Stromal cell of bone marrow (primary cell): Measurements from ENCODE around the gene NOVA2.
"Not testable (repeated sequence)": the region's sequence is repeated elsewhere in the genome, so short reads cannot be mapped to it uniquely, and the experiment has no call there.

Experiments
- DNase-seq: peaks from one replicate; pipeline ENCODE4 v3.0.0-alpha.2; 2012; ENCODE audit warnings: low read depth

Gene NOVA2

DNA sequence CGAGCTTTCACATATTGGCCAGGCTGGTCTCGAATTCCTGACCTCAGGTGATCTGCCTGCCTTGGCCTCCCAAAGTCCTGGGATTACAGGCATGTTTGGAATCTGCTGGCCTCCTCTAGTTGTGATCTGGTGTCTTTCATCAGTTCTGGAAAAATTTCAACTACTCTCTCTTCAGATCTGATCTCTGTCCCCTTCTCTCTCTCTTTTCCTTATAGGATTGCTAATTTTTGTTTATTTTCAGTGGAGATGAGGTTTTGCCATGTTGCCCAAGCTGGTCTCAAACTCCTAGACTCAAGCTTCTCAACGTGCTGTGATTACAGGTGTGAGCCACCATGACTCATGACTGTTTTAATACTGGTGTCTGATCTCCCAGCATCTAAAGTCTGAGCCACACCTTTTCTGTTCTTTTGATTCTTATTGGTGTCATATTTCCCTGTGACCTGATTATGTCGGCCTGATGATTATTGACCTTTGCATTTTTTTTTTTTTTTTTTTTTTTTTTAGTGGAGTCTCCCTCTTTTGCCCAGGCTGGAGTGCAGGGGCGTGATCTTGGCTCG, 48.7 kb downstream of the NOVA2 start:
- no peak for DNase-seq

DNA sequence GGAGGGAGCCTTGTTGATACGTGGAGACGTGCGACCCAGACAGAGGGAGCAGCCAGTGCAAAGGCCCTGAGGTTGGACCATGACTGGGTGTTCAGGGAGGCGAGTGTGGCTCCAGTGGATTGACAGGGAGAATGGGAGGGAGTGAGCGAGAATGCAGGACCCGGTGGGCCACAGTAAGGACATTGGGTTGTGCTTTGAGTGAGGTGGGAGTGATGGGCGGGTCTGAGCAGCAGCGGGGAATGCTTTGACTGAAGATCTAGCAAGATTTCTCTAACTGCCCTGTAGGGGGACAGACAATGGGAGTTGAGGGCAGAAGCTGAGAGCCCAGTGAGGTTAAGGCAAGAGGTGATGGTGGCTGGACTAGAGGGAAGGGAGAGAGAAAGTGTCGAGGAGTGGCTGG, 51.4 kb downstream of the NOVA2 start:
- DNase-seq = no peak

DNA sequence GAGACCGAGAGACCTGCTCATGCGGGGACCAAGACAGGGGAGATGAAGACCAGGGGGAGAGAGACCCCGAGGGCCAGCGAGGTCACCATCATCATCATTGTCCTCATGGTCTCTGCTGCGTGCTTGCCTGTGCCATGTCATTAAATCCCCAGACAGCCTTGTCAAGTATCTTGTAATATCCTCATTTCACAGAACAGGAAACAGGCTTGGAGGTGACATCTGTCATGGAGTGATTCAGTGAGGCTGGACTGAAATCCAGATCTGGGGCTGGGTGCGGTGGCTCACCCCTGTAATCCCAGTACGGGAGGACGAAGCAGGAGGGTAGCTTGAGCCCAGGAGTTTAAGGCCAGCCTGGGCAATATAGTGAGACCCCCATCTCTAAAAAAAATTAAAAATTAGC, 53.2 kb downstream of the NOVA2 start:
- no peak for DNase-seq

DNA sequence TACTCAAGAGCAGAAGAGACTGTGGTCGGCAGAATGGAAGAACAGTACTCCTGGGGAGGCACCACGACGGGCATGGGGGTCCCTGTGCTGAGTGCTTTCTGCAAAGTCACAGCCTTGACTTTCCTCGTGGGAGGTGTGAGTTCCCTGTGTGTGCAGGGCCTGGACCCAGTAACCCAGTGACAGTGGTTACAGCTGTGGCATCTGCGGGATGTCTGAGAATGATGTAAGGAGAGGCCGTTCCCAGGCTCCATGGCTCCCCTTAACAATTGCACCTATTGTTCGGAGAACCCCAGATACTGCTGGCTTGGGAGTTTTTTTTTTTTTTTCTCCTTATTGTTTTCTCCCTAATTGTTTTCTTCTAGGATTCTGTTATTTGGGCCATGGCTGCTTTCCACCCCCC, 54.0 kb downstream of the NOVA2 start:
- no peak for DNase-seq

DNA sequence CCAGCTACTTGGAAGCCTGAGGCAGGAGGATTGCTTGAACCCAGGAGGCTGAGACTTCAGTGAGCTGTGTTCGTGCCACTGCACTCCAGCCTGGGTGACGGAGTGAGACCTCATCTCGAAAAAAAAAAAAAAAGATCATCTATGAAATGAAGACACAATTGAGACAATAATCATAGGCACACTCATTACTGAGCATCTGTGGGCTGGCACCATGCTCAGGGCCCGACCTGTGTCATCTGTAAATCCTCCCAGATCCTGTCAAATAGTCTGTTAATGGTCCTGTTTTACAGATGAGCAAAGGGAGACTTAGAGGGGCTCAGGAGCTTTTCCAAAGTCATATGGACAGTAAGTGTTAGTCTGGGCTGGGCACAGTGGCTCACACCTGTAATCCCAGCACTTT, 54.9 kb downstream of the NOVA2 start:
- DNase-seq = no peak

DNA sequence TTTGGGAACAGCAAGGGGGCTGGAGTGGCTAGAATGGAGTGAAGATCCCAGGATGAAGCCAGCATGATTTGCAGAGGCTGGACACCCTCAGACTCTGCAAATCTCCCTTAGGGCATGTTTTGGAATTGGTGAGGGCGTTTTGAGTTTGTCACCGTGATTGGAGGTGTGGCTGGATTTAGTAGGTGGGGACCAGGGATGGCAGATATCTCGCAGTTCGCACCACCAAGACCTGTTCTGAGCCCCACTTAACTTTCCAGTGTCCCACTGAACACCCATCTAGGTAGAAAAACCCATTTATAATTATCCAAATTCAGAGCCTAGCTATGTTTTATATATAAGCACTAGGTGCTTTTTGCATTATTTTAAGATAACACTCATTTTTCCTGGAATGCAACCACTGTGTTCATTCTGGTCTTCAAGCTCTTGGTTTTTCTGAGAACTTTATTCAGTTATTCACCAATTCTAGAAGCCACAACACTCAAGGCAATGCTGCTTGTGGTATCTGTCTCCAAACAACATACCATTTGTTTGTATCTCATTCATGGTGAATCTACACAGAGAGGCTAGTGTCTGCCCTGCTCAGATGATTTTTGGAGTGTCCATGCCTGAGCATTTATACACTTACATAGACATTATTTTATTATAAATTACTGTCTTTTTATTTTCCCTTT, 56.1 kb downstream of the NOVA2 start:
- DNase-seq = no peak

DNA sequence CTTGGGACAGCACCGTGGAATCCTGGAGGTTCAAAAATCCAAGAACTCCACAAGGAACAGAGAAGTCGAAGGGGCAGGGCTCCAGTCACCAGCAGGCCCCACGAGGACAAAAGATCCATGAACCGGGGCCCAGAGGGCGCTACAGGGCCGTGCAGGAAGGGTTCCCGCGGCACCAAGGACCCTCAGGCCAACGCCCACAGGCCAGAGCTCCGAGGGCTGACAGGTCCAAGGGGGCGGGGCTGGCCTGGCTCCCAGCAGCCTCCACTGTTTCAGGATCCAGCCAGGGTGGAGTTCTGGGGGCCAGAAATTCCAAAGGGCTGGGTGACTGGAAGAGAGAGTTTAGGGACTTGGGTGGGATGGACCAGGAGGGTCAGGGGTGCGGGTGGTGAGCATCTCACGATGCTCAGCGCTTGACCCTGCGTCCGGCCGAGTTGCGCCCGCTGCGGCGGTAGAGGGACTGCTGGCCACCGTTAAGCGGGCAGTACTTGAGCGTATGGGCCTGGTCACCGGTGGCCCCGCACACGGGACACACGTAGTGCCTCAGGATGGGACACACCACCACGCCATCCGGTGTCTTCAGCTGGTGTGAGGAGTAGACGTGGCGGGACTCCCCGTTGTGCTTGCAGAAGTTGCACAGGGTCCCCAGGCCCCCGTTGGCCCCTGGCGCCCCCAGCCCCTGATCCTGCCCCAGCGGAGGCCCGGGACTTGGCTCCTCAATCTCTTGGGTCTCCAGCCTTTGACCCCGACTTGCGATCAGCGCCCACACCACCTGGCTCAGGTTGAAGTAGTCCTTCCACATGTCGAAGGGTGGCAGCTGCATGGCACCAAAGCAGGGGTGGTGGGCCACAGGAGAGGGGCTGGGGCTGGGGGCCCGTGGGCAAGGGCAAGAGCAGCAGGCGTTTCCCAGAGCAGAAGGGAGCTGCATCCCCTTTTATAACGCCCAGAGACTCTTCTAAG, 59.5 kb downstream of the NOVA2 start, which contains the start of gene NANOS2:
Gene NANOS2 (minus strand): TSS at position 905 of the 957 bp plus-strand sequence. CDS start 85 bp downstream, at position 820.
- no peak for DNase-seq

DNA sequence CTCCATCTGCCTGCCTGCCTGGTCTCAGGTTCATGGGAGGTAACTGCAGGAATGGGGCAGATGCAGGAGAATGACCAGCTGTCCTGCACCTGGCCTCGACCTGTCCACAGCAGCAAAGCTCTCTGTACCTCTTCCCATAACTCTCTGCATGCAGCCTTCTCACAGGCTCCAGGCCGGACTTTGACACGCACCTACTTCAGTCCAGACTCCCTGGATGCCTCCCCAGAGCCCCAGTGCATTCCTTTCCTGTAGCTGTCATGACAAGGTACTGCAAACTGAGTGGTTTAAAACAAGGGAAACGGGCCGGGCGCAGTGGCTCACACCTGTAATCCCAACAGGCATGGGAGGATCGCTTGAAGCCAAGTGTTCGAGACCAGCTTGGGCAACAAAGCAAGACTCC, 62.4 kb downstream of the NOVA2 start:
- no peak for DNase-seq

DNA sequence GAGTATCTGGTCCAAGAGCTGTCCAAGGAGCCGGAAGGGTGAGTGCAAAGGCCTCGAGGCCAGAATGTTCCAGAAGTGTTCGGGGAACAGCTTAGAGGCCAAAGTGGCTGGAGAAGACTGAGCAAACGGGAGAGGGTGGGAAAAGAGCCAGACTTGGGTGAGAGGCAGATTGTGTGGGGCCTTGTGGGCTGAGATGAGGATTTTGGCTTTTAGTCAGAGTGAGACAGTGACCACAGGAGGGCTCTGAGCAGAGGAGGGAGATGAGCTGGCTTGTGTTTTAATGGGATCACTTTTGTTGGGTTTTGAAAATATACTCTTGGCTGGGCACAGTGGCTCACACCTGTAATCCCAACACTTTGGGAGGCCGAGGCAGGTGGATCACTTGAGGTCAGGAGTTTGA, 64.7 kb downstream of the NOVA2 start:
- no peak for DNase-seq

DNA sequence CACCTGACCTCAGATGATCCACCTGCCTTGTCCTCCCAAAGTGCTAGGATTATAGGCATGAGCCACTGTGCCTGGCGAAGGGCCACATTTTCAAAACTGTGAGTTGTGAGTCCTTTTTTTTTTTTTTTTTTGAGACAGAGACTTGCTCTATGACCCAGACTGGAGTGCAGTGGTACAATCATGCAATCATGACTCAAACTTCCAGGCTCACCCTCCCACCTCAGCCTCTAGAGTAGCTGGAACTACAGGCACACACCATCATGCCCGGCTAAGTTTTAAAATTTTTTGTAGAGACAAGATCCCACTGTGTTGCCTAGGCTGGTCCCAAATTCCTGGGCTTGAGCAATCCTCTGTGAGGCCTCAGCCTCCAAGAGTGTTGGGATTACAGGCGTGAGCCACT, 67.4 kb downstream of the NOVA2 start:
- DNase-seq = peak; percentile 43

DNA sequence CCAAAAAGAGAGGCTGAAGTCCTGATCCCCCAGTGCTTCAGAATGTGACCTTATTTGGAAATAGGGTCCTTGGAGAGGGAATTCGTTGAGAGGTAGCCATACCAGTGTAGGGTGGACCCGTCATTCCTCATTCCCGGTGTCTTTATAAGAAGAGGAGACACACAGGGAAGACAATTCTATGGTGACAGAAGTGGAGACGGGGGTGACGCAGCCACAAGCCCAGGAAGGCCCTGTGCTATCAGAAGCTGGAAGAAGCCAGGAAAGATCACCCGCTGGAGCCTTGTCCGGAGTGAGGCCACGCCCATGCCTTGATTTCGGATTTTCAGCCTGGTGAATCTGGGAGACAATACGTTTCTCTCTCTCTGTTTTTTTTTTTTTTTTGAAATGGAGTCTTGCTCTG, 68.7 kb downstream of the NOVA2 start:
- no peak for DNase-seq

DNA sequence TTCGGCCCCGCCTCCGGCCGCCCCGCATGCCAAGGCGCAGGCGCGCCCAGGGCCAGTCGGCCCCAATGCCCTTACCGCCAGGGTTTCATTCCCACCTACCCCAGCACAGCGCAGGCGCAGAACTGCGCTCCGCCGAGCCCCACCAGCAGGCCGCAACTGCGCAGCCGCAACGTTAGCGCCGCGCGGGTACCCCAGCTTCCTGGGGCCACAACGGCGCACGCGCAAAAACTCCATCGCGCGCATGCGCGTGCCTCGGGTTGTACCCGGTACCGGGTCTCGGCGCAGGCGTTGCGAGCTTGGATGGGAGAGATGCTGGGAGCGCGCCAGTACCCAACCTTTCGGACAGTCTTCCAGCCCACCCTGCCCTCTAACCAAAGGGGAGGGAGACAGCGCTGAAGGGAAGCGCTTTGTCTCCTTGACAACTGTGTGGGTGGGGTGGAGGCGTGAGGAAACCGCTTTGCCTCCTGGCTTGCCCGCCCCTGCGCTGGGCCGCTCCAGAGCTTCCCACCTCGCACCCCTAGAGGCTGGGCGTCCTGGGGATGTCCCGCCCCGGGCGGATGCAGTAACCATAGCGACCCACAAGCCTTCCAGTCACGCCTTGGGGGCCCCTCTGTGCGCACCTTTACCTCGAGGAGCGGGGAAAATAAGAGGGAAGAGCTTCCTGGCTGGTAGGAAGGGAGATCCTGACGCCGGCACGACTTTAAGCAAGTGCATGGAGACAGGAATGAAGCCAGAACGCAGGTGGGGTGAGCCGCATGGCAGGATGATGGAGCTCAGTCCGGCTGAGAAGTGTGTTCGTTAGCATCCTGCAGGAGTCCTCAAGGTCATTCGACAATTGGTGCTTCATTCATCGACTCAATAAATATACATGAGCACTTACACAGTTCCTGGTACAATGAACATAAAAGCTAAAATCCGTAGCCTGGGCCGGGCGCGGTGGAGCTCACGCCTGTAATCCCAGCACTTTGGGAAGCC, 70.7 kb downstream of the NOVA2 start:
- peak; percentile 93 for DNase-seq

DNA sequence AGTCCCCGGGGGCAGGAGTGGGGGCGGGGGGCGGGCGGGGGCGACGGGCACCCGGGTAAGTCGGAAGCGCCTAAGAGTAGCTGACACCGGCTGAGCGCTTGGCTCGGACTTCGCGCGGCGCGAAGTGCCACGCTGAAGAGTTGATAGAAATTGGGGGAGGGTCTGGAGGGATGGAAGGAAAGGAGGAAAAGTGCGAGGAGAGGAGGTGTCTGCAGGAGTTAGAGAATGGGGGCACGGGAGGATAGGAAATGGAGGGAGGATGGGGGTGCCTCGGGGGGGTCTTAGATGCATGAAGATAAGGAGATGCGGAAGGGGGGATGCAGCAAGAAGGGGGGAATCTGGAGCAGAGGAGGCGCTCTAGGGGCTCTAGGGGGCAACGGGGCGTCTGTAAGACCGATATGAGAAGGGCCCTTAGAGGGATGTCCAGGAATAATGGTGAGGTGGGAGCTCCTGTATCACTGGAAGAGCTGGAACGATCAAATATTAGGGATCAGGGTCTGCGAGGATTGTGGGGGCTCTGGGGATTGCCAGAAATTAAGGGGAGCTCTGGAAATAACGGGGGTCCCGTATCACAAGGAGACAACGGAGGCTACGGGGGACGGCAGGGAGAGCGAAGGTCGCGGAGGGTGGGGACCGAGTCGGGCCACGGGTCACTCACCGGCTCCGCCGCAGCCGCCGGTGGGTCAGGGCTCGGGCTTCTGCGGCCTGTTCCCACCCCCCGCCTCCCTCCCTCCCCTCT, 71.6 kb downstream of the NOVA2 start, which contains the start of gene MYPOP:
Gene MYPOP (minus strand): TSS at position 702 of the 739 bp plus-strand sequence. CDS start 840 bp downstream, outside the sequence.
- no peak for DNase-seq

DNA sequence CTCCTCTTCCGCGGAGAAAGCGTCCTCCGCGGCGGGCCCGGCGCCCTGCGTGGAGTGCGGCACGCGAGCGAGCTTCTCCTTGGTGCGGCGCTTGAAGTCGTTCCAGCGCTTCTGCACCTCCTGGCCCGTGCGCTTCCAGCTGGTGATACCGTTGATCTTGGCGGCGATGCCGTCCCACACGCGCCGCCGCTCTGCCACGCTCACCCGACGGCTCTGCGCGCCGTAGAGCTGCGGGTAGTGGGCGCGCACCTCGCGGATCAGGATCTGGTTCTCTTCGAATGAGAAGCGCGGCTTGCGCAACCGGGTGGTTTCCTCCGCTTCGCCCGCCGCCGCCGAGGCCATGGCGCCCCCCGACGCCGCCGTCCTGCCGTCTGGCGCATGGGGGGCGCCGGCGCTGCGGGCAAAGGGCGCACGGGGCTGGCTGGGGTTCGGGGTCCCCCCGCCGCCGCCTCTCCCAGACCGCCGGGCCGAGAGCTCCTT, 72.2 kb downstream of the NOVA2 start:
- DNase-seq = no peak

DNA sequence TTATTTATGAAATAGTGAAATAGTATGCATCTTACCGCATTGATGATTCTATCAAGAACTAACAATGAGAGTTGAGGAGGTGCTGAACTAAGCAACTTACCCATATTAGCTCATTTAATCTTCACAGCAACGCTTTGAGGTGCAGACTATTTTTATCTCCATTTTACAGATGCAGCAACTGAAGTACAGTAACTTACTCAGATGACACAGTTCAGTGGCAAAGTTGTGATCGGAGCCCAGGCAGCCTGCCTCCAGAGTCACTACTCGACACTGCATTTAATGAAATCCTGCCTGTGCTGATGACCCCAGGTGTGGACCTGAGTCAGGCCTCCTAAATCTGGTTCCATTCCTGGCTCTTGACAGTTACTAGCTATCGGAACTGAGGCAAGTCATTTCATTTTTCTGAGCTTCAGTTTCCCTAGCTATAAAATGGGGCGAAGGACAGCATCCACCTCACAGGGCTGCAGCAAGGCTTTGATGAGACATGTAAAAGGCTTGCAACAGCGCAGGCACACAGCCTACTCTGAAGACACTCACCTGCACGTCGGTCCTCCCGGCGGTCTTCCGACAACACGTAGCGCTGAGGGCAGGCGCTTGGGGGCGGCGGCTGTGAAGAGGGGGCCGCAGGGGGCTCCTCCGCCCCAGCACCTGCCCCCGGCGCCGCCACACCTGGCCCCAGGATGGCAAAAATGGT, 72.8 kb downstream of the NOVA2 start:
- no peak for DNase-seq

DNA sequence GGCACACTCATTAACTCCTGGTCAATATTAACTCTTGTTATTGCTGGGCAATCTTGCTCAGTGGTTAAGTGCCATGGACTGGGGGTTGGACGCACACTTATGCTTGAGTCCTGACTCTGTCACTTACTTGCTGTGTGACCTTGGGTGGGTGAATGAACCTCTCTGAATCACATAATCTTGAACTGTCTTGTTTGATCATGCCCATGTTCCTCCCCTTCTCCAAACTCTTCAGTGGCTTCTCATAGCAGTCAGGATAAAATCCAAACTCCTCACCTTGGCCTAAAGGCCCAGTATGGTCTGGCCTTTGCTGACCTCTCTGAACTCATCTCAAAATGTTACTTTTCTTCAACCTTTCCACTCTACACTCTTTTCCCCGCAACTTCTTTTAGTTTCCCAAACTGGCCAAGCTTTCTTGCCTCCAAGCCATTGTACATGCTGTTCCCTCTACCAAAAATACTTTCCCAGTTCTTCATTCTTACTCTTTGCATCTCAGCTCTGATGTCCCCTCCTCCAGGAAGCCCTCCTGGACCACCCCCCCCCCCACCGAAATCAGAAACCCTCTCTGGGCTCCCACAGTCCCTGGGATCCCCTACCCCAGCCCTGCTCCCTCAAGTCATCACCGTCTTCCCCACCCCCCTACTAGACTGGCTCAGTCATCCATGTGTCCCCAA, 73.6 kb downstream of the NOVA2 start:
- no peak for DNase-seq

DNA sequence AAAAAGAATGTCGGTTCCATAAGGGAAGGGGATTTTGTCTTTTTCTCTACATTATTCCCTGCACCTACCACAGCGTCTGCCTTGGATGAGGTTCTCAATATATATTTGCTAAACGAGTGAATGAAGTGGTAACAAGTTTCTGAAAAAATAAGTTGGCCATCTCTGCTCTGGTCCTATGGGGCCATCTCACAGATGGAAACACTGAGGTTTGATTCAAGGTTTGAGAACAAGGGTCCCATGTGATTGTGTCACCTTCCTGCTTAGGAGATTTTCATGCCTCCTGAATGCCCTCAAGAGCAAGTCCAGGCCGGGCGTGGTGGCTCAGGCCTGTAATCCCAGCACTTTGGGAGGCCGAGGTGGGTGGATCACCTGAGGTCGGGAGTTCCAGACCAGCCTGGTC, 74.4 kb downstream of the NOVA2 start:
- DNase-seq = no peak

DNA sequence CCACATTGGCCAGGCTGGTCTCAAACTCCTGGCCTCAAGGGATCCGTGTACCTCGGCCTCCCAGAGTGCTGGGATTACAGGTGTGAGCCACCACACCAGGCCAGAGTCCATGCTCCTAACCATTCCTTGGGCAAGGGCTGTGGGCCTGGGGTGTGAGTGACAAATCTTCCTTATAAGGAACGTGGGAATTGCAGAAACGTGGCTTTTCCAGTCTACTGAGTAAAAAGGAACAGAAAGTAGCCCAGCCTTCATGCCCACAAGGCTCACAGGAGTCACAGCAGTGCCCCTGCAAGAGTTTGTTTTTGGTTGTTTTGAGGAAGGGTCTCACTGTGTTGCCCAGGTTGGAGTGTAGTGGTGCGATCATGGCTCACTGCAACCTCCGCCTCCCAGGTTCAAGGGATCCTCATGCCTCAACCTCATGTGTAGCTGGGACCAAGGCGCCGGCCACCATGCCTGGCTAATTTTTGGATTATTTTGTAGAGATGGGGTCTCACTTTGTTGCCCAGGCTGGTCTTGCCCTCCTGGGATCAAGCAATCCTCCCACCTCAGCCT, 76.3 kb downstream of the NOVA2 start:
- DNase-seq = no peak

DNA sequence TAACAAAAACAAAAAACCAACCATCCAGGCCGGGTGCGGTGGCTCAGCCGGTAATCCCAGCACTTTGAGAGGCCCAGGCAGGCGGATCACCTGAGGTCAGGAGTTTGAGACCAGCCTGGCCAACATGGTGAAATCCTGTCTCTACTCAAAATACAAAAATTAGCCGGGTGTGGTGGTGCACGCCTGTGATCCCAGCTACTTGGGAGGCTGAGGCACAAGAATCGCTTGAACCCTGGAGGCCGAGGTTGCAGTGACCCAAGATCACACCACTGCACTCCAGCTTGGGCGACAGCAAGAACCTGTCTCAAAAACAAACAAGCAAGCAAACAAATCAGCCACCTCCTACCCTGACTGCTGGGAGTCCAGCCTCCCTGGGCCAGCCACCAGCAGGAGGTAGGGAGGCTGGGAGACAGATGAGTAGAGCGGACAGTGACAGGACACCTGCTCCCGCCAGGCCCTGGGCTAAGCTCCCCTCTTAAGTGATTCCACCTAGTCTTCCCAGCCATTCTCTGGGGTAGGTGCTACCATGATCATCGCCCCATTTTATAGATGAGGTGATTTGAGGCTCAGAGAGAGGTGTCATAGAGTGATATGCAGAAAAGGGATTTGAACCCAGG, 77.6 kb downstream of the NOVA2 start:
- not testable (repeated sequence) for DNase-seq
